HG03460 (cell line): ENCODE results near the gene HEMK1.

Source experiments
- ATAC-seq: cut with Tn5 transposase; IDR thresholded peaks from one replicate; pipeline ENCODE4 v1.9.1; 2021; ENCODE audit not compliant: unreplicated experiment

HEMK1 gene

DNA sequence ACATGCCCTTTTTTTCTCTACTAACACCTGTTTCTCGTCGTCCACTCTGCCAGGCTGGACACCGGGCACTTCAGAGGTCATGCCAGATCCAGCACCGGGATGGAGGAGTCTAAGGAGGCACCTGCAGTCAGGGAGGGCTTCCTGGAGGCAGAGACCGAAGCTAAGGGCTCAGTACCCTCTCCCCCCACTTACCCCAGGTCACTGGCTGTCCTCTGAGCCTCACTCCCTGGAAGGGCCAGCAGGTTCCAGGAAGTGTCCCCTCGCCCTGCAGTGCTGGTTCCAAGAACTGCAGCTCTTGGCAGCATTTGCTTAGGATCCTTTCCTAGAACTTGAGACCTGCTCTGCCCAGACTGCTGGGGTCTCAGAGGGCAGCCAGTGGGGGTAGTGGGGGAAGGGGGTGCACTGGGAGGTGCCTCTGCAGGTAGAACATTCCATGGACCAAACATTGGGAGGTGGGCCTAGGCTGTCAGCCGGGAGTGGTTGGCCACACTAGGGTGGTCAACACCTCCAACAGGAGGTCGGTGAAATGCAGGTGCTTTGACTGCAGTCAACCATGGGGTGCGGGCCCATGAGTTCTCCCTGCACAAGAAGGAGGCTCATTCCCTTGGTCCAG is 30.9 kb downstream of the HEMK1 start:
- no peak for ATAC-seq

DNA sequence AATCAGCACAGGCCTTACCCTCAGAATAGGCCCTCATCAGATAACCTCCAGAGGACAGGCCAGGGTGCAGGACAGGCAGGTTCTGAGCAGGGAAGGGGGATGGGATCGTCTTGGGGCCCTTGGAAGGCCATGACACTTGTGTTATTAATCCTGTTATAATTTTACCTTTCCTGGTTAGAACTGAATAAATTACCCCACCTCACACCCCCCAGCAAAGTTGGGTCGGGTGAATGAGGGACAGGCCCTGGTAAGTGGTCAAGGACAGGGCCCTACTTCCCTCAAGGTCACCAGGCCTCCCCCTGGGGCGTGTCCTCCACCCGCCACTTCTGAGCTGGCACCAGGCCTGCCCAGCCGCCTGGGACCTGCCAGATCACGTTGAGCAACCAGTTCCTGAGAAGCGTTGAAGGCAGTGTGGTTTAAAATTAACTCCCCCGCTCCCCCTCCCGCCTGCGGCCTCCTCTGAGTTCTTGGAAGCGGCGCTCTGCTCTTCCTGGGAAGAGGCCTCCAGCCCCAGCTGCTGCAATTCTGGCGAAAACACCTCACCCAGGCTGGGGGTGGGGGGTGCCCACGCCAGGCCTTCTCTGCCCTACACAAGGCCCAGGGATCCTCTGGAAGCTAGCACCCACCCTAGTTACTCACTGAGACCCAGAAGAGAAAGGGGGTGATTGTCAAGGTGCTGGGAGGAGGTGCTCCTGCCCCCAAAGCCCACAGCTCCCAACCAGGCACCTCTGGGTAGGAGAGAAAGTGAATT is 31.7 kb downstream of the HEMK1 start:
- peak; percentile 69 for ATAC-seq

DNA sequence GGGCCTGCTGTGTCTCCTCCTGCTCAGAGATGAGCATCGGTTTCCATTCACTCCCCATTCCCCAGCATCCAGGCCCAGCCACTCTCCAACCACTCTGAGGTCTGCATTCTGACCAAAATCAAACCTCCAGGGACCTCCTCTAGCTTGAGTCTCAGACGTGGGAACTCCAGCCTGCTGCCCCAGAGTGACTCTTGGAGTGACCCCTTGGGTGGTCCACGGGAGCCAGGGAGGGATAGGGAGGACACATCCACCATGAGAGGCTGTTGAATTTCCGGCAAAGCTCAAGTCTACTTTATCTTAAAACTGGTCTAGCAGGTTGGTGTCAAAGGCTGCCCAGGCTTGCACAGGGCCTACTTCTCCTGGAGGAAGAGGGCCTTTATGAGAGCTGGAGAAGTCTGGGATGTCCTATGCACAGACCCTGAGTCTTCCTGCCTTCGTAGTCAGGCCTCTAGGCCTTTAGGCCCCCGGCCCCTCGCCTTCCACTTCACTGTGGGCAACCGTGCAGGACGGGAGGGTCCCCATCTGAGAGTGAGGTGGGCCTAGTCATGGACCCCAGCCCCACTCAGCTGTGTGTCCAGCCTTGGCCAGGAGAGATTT is 33.4 kb downstream of the HEMK1 start:
- no peak for ATAC-seq

DNA sequence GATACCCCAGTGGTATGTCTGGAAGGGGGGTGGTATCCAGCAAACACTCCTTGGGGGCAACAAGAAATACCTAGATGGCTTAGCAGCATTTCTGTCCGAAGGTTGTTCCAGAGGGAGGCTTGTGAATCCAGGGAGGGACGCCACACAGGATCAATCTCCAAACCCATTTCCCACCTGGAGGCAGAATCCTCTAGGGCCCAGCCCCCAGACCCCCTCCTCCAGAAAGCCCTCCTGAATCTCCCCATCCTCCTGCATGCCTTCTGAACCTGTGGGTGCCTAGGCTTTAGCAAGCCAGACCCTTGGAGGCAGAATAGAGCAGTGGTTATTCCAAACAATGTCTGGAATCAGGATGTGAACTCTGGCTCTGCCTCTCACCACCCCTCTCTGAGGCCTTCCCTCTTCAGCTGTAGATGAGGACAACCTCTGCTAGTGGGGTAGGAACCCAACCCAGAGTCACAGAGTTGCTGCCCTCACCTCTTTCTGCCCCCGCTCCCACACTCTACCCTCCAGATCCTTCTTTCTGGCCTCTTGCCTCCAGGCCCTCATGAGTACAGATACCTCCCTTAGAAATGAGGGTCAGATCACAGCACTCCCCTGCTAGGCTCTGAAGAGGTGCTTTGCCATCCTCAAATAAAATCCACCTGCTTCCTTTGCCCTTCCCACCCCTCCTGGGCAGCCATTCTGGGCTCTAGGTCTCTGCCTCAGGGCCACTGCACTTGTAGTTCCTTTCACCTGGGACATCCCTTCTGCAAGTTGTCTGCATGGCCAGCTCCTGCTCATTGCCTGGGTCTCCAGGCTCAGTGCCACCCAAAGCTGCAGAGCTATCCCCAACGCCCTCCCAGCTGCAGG is 34.2 kb downstream of the HEMK1 start:
- no peak for ATAC-seq

DNA sequence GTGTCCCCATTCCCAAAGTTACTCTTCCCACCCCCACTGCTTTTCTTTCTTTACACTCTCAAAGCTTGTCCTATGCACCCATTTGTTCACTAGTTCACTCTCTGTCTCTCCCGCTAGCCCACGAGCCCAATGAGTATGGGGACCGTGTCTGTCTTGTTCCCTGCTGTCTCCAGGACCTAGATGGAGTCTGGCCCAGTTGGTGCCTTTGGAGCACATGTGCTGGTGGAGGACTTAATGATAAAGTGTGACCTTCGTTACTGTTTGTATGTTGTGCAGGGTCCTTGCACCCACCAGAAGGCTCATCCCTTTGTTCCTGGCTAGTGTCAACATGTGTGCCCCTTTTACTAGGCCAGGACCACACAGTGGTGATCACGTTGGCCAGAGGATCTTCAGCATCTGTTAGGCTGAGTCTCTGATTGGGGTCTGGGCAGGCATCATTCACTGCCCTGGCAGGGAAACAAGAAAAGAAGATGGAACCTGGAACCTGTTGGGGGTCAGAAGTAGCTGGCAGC is 34.8 kb downstream of the HEMK1 start:
- ATAC-seq: no peak

DNA sequence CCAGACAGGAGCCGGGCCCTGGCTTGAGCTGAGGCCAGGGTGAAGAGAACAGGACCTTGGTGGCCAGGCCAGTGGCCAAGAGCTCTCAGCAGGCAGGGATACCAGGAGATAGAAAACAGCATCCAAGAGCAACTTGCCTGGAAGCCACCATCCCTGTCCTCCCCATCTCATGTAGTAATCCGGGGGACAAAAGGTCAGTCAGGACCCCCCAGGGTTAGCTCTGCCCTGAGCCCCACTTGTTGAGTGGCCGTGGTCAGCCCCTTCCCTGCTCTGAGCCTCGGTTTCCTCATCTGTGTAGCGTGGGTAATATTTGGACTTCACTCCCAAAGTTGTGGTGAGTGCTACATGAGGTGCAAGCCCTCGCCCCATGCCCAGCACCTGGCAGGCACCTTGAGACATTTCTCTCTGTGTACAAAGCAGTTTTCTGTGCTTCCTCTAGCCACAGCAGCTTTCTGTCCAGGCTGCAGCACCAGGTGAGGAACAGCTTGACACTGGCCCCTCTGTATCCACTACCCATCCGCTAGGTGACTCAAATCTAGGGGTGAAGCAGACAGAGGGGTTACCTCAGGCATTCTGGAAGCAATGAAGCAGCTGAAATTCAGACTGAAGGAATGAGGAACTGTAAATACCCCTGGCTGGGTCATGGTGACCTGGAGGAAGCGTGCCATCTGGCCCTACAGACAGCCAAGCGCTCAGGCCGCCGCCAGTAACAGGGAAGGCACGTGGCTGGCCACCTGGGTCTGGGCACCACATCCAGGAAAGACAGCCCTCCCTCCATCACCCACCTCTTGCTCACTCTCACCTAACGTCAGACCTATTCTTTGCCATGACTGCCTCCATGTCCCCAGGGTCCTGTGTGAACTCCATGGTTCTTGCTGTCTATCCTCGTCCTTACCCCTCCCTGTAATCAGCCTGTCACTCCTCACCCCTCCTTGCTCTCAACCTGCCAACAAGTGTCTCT is 35.6 kb downstream of the HEMK1 start:
- ATAC-seq: no peak

DNA sequence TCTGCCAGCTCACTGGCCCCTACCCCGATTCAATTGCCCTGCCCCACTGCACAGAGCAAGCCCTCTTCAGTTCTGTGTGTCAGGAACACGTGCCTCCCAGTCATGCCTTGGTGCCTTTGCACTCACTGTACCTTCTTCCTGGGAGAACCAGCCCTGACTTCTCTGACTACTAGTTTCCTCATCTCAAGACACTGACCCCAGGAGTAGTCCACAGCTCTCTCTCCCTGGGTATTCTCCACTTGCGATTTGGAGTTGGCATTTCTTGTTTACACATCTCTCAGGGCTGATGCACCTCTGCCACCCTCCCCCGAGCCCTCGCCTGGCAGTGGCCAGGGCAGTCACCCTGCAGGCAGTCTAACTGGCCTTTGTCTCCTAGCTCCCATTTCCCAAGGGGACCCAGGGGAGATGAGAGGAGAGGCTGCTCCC is 36.6 kb downstream of the HEMK1 start:
- ATAC-seq: no peak

DNA sequence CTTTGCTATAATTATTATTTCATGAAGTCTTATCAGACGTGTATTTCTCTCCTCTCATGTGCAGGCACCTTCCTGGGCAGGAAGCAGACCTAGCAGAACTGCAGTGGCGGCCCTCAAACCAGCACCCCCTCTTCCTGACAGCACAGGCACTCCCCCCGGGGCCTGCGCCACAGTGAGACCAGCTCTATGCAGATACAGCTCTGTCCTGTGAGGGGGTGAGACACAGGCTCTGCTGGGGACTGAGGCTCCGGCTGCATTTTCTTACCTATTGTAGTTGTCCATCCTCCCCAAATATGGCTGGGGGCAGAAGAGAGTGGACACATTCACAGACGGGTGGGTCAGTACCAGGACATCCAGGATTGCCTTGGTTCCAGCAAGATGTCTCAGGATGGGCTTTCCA is 37.3 kb downstream of the HEMK1 start:
- no peak for ATAC-seq

DNA sequence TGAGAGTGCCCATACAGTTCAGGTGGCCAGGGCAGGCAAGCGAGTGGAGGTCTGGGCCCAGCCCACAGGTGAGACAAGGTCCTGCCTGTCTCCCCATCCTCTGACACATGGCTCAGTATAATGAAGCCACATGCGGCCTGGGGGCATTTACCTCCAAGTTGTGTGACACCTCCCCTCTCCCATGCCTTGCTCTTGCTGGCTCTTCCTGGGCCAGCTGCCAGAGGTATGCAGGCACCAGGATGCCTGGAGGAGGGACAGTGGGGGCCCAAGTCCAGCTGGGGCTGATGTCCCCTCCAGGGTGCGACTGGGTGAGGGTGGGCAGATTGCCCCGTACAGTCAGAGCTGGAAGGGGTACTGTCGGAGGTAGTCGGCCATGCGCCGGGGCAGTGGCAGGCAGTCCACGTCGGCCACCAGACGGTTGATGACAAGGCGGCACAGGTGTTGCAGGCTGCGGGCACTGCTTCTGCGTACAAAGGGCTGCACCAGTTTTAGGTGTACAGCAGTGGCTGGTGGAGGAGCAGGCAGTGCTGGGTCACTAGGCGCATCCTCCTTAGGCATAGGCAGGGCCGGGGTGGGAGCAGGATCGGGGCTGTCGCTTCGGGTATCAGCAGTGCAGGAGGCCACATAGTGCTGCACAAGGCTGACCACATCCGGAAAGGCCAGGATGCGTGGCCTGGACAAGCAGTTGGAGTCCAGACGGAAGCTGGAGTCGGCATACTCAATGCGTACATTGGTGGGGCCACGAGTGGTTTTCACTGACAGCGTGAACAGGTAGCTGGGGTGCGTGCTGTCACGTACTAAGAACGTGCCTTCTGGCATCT is 38.2 kb downstream of the HEMK1 start:
- ATAC-seq: no peak

DNA sequence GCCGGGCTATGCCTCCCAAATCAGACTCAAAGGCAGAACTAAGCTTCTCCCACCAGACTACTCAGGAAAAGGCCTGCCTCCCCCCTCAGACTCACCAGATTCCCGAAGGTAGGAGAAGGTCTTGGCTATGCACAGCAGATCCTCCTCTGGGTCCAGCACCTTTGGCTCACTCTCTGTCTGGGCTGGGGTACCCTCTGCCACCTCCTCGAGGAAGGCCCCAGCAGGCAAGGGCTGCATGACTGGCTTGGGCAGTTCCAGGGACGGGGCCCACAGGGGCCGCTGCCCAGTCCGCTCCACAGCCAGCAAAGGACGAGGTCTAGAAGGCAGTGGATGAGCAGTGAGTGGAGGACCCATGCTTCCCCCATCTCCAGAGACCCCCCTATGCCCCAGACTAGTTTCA is 39.0 kb downstream of the HEMK1 start:
- ATAC-seq: no peak

DNA sequence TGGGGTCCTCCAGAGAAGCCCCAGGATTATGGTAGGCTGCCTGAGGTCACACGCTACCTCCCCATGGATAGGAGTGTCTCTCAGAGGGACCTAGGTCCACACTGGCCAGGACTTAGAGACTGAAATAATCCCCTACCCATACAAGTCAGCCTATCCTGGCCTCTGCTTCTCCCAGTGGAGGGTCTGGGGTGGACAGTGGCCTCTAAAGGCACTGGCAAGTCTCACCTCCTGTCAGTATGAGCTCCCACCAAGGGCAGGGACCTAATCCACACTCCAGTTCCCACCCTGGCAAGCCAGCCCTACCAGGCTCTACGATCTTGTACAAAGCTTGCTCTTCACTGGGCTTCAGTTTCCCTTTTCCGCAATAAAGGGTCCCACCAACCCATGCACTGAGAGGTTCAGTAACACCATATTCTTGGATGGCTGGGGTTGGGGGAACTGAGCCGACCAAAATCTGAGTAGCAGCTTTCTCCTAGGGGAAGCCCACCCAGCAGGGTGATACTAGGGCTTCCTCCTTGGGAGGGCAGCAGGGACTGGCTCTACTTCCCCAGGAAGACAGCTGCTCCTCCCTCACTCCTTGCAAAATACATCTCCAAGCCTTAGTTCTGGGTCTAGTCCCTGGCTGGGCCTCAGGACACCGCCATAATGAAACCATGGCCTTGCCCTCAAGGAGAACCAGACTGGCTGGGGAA is 39.9 kb downstream of the HEMK1 start:
- no peak for ATAC-seq

DNA sequence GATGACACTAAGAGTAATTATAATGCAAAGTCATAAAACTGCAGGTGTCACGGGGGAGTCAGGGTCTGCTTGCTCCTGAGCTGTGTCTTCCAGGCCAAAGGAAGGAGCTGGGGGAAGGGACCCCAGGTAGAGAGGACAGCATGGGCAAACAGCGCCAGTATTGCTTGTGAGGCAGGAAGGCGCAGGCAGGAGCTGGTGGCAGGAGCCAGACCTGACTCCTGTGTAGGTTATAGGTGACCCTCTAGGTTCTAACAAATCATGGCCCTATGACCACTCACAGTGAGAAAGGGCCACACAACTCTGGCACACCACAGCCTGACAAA is 40.4 kb downstream of the HEMK1 start:
- no peak for ATAC-seq

DNA sequence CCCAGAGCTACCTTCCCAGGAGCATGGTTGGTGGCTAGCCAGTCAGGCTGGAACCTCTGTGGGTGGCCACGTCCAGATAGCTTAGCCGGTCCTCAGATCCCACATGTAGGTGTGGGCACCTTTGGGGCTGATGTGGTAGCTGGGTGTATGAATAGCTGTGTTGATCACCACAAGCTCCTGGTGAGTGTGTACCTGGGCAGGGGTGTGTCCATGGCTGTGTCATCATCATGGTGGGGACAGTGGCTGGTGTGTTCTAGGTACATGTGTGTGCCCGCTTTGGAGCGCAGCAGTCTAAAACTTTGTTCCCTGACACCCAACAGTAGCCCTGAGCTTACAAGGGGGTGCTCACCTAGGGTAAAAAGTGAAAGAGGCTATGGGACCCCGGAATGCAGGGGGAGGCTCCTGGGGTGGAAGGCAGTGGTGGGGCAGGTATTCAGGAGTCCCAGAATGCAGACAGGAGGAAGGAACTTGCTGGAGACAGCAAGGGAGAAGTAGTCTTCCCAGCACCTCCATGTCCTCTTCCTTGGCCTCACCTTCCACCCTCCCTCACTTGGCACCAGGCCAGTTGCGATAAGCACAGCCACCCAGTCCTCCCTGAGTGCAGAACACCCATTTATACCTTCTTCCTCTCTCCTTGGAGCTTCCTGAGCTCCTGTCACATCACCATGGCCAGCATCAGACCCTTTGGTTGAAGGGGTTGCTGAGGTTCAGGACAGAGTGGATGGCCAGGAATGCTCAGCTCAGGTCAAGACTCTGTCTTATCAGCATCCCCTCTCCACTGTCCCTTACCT is 41.1 kb downstream of the HEMK1 start:
- ATAC-seq: no peak

DNA sequence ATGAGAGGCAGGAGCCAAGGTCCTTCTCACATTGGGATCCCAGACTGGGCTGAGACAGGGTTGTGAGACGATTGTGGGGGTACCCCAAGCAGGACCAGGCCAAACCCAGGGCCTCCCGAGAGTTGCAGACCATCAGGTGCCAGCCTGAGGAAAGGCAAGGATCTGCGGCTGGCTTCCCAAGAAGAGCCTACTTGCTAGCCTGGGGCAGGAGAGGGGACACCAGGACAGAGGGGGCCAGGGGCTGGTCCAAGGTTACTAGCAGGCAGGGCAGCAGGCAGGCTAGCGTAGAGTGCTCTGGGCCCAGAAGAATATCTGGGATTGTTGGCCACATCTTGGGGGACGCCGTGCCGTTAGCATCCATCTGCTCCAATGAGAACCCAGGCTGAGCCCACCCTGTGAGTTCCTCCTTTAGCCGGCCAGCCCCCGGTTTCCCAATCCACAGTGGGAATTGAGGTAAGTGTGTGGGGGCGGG is 41.7 kb downstream of the HEMK1 start:
- ATAC-seq: no peak

DNA sequence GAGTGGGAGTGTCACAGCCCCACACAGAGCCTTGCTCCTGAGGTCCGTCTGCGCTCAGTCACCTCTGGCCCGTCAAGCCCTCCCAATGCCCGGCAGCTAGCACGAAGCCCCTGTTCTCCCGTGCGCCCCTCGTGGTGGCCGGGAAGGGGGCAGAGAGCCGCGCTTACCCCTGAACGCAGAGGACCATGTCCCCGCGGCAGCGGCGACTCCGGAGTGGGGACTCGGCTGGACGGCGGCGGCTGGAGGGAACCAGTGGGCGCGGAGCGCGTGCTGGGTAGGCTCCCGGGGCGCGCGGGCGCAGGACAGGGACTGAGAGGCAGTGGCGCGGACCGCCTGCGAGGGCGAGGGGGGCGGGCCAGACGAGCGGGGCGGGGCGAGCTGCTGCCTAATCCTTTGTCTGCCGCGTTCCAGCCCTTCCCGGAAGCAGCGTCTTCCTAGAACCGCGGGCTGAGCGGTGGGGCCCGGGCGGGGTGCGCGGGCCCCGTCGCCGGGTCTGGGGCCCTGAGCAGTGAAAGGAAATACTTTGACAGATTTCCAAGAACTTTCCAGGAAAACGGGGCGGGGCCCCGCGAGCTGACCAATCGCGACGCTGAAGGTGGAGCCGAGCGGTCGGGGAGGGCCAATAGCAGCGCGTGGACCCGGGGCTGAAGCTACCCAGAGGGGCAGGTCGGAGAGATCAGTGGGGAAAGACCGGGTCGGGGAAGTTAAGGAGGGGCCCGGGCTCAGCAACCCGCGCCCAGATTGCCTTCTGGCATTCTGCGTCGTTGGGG is 42.3 kb downstream of the HEMK1 start, which contains the start of gene CISH:
Gene CISH (minus strand): TSS at position 311 of the 770 bp plus-strand sequence. CDS start 124 bp downstream, at position 187.
- ATAC-seq: peak; percentile 67

DNA sequence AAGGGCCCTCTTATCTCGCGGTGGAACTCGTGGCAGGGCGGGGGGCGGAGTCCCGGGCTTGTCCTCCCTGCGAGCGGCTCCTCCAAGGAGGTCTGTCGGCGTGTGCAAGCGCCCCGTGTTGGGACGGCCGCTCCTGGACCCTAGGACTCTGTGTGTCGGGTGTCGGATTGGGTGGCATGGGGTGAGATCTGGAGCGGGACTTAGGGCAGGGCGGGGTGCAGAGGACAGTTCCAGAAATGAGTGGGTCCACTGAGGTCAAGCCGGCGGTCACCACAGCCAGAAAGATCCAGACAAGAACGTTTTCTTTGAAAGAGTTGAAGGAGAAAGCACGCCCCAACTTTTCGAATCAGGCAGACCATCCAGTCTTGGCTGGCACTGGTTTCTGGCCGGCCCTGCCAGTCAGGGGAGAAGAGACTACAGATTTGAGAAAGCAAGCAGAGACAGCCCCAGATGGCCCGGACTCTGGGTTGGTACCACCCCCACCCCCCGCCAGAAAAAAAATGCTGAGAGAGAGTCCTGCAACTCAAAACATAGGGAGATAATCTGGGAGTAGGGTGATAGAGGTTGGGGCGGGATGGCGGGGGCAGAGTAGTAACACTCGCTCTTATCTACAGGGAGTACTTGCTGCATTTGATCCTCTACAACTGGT is 43.0 kb downstream of the HEMK1 start:
- ATAC-seq: no peak
